Keratinocyte (primary cell): ENCODE data around the gene AJAP1. TPM values are rescaled to one million over a fixed set of nuclear protein-coding genes. Genes with fewer than 3 reads are reported as not detected.
A peak's percentile ranks its signal among the peaks of the same experiment; 100 is the strongest.

Source experiments
- DNase-seq: peaks from one replicate; pipeline ENCODE4 v3.0.0-alpha.2; 2011; ENCODE audit warnings: low read depth, missing footprints, low spot score
- FAIRE-seq: peaks from 2 replicates; lab custom pipeline; 2011; peaks lifted over from hg19 to GRCh38; lab: Jason Lieb, UNC
- H2AFZ ChIP-seq: 2 replicates; pipeline ENCODE4 v1.6.0; 2012; ENCODE audit warnings: low read length, control low read depth, inconsistent platforms; ENCODE audit not compliant: control insufficient read depth
- H3K27ac ChIP-seq: 2 replicates; pipeline ENCODE4 v1.5.1; 2011; ENCODE audit warnings: low read length; ENCODE audit not compliant: control insufficient read depth, insufficient read depth
- H3K27me3 ChIP-seq: 3 replicates; pipeline ENCODE4 v1.6.0; 2011; ENCODE audit warnings: low read length; ENCODE audit not compliant: control insufficient read depth, insufficient read depth; ENCODE audit errors: extremely low read depth
- H3K36me3 ChIP-seq, 2 experiments: 2 replicates in 1 of 2; 3 replicates in 1 of 2; pipeline ENCODE4 v1.5.1; 2011; ENCODE audit warnings: low read length in 2 of 2, mild to moderate bottlenecking in 1 of 2; ENCODE audit not compliant: control insufficient read depth in 2 of 2, insufficient read depth in 2 of 2; ENCODE audit errors: extremely low read depth in 1 of 2
- H3K4me1 ChIP-seq: 3 replicates; pipeline ENCODE4 v1.5.1; 2011; ENCODE audit warnings: low read length; ENCODE audit not compliant: control insufficient read depth, insufficient read depth; ENCODE audit errors: extremely low read depth
- H3K4me2 ChIP-seq: 3 replicates; pipeline ENCODE4 v1.6.0; 2011; ENCODE audit warnings: low read depth, low read length; ENCODE audit not compliant: control insufficient read depth, insufficient read depth; ENCODE audit errors: extremely low read depth
- H3K4me3 ChIP-seq, 3 experiments: fragments of 200-600 bp in 1 of 3; sonication (generic) in 1 of 3; 2 replicates in 2 of 3; 3 replicates in 1 of 3; pipeline ENCODE4 v1.5.1; 2011 to 2016; ENCODE audit warnings: low read length in 3 of 3, mild to moderate bottlenecking in 3 of 3, control low read depth in 2 of 3, inconsistent platforms in 1 of 3, low read depth in 1 of 3, mixed read lengths in 1 of 3, mixed run types in 1 of 3, moderate library complexity in 1 of 3; ENCODE audit not compliant: control insufficient read depth in 2 of 3, insufficient read depth in 2 of 3; ENCODE audit errors: extremely low read depth in 1 of 3
- H3K79me2 ChIP-seq: 2 replicates; pipeline ENCODE4 v1.6.0; 2012; ENCODE audit warnings: low read length; ENCODE audit not compliant: control insufficient read depth, insufficient read depth
- H3K9ac ChIP-seq: 3 replicates; pipeline ENCODE4 v1.6.0; 2011; ENCODE audit warnings: low read length; ENCODE audit not compliant: control insufficient read depth, insufficient read depth; ENCODE audit errors: extremely low read depth
- H3K9me1 ChIP-seq: 3 replicates; pipeline ENCODE4 v1.6.0; 2011; ENCODE audit warnings: low read length; ENCODE audit not compliant: control insufficient read depth, insufficient read depth; ENCODE audit errors: extremely low read depth
- H3K9me3 ChIP-seq: 2 replicates; pipeline ENCODE4 v1.5.1; 2012; ENCODE audit warnings: low read depth, low read length; ENCODE audit not compliant: control insufficient read depth
- H4K20me1 ChIP-seq: 3 replicates; pipeline ENCODE4 v1.6.0; 2011; ENCODE audit warnings: low read length; ENCODE audit not compliant: control insufficient read depth, insufficient read depth; ENCODE audit errors: extremely low read depth
- EZH2 ChIP-seq: IDR thresholded peaks from one replicate; pipeline ENCODE4 v1.6.1; 2012; ENCODE audit warnings: inconsistent platforms, mild to moderate bottlenecking, low read length, moderate library complexity
- dilution Hi-C: fragments of 300-500 bp; cut with MboI; formaldehyde crosslinking; loops from one replicate; pipeline ENCODE4 v1.7.0; 2020; ENCODE audit warnings: low sequenced_read_pairs; ENCODE audit not compliant: extremely low pct_ligation_motif_present
- polyA plus RNA-seq, 5 experiments: library from polyadenylated mRNA; depleted of rRNA in 3 of 5; stranded (reverse) in 3 of 5; stranded (forward) in 1 of 5; unstranded in 1 of 5; fragments of >200 nt; gene quantifications; 1 replicate in 1 of 5; 2 replicates in 3 of 5; 3 replicates in 1 of 5; pipeline versions ENCODE4 v1.2.1 to v1.2.3, GENCODE V29; 2011 to 2012; ENCODE audit warnings: missing spikeins in 2 of 5, low read depth in 1 of 5, low replicate concordance in 1 of 5
- TF ChIP-seq, protein P1 (sequence below), 3 experiments: IDR thresholded peaks in 1 of 3; conservative IDR thresholded peaks in 1 of 3; optimal IDR thresholded peaks in 1 of 3; 2 replicates in 2 of 3; 3 replicates in 1 of 3; pipeline versions ENCODE3 to v1.5.1; 2011; ENCODE audit warnings: low read length in 3 of 3, mild to moderate bottlenecking in 3 of 3, moderate library complexity in 2 of 3, control low read depth in 1 of 3, inconsistent platforms in 1 of 3; ENCODE audit not compliant: insufficient read depth in 2 of 3; ENCODE audit errors: extremely low read depth in 1 of 3

The AJAP1 gene
- polyA plus RNA-seq, 1 donor (not counting 4 experiments of a cell fraction or from before 2014, with no cell fraction given) = 2.2 TPM

DNA sequence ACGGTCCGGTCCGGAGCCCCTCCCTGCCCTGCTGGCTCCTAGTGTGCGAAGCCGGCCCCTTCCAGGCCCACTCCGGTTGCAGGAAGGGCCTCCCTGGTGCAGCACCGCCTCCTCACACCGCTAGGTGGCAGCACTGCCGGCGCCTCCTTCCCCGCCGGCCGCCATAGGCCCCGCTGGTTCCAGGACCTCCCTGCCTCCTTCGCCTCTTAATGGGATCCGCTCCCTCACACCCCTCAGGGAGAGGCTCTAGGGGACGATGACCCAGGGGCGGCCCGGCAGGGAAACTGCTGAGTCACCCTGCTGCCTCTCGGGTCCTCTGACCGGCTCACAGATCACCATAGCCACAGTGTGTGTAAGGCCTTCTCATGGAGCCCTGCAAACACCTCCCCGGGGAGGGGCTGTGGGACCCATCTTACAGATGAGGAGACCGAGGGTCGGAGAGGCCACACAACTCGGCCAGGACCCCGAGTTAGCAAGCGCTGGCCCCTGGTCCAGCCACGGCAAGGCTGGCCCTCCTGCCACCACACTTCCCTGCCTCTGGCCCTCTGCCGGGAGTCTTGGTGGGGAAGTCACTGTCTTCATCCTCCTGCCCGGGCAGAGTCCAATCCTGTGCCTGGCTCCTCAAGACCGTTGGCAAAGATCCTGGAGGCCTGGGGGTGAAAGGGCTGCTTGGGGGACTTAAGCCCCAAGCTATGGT, 1.6 kb upstream of the AJAP1 start:
- H3K9ac ChIP-seq = no peak overlapping the region
- DNase-seq = no peak

DNA sequence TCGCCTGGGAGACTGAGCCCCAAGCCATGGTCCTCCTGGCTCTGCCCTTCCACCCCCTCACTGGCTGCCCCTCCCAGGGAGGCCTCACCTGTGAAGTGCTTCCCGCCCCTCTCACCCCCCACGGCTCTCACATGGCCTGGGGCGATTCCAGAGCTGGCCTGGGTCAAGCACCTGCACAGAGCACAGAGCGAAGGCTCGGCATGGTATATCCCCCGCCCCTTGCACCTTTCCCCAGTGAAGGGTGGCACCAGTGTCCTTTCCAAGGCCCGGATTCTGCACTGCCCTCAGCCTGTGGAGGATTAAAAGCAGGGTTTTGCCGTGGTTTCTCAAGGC, 1.1 kb upstream of the AJAP1 start:
- Histone ChIP-seq H4K20me1 (no peaks in the 10 kb centered on the region), H3K4me2 (no peak overlapping the region), H3K27me3 (peaks cover 7% of the 10 kb centered on the region), H3K9ac (no peak overlapping the region), H3K36me3 (no peaks in the 10 kb centered on the region), H3K27ac (no peak overlapping the region), H3K4me1 (peaks cover 22% of the 10 kb centered on the region), H3K79me2 (peaks cover 10% of the 10 kb centered on the region), H3K9me3 (no peaks in the 10 kb centered on the region), H3K4me3 (no peak overlapping the region), H2AFZ (no peak overlapping the region), H3K9me1 (no peaks in the 10 kb centered on the region)
- no peak for DNase-seq
- dilution Hi-C loops = no loop called here
- FAIRE-seq = no peak
- TF ChIP-seq, protein P1, sequence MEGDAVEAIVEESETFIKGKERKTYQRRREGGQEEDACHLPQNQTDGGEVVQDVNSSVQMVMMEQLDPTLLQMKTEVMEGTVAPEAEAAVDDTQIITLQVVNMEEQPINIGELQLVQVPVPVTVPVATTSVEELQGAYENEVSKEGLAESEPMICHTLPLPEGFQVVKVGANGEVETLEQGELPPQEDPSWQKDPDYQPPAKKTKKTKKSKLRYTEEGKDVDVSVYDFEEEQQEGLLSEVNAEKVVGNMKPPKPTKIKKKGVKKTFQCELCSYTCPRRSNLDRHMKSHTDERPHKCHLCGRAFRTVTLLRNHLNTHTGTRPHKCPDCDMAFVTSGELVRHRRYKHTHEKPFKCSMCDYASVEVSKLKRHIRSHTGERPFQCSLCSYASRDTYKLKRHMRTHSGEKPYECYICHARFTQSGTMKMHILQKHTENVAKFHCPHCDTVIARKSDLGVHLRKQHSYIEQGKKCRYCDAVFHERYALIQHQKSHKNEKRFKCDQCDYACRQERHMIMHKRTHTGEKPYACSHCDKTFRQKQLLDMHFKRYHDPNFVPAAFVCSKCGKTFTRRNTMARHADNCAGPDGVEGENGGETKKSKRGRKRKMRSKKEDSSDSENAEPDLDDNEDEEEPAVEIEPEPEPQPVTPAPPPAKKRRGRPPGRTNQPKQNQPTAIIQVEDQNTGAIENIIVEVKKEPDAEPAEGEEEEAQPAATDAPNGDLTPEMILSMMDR (optimal IDR thresholded peaks at IDR 0.05 in 1 of 3, IDR thresholded peaks at IDR 0.05 in 1 of 3, conservative IDR thresholded peaks at IDR 0.05 in 1 of 3; ENCODE audit: extremely low read depth in 1 of 3, insufficient read depth in 2 of 3, low read length in 3 of 3) = no peak
- TF ChIP-seq EZH2 = no peak

More for the DNA sequence above, 1.6 kb upstream of the AJAP1 start:
- Histone ChIP-seq H2AFZ (peak overlapping the region; percentile 76), H3K36me3 (no peaks in the 10 kb centered on the region), H3K9me1 (no peaks in the 10 kb centered on the region), H3K27ac (no peak overlapping the region), H3K79me2 (peaks cover 4% of the 10 kb centered on the region), H3K9me3 (no peaks in the 10 kb centered on the region), H3K4me2 (no peak overlapping the region), H4K20me1 (no peaks in the 10 kb centered on the region), H3K4me3 (no peak overlapping the region), H3K4me1 (peaks cover 22% of the 10 kb centered on the region), H3K27me3 (peaks cover 7% of the 10 kb centered on the region)
- no peak for FAIRE-seq
- dilution Hi-C loops = no loop called here
- no peak for TF ChIP-seq EZH2
- TF ChIP-seq, protein P1 (optimal IDR thresholded peaks at IDR 0.05 in 1 of 3, IDR thresholded peaks at IDR 0.05 in 1 of 3, conservative IDR thresholded peaks at IDR 0.05 in 1 of 3; ENCODE audit: extremely low read depth in 1 of 3, insufficient read depth in 2 of 3, low read length in 3 of 3) = peak; percentile 80 to 98 (median 93)
